GM12872 (cell line): ENCODE results near the gene PRKCQ.

Experiments used
- TF ChIP-seq, protein P1 (sequence below): IDR thresholded peaks from 3 replicates; pipeline ENCODE4 v1.5.1; 2011; ENCODE audit warnings: low read depth, mild to moderate bottlenecking, low read length, moderate library complexity; ENCODE audit not compliant: insufficient read depth

Gene PRKCQ

DNA sequence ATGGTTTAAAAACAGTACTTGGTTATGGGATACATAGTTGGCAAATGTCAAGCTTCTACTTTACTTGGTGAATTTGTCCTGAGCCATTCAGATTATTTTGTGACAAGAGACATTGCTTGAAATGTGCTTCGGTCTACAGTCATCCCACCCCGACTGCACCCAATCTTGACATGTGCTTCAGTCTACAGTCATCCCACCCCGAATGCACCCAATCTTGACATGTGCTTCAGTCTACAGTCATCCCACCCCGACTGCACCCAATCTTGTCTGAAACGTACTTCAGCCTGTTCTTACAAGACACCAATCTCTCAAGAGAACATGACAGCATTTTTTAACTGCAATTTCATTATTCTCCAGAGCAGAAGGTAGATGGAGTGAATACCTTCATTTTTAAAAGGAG, 47.8 kb downstream of the PRKCQ start:
- TF ChIP-seq, protein P1, sequence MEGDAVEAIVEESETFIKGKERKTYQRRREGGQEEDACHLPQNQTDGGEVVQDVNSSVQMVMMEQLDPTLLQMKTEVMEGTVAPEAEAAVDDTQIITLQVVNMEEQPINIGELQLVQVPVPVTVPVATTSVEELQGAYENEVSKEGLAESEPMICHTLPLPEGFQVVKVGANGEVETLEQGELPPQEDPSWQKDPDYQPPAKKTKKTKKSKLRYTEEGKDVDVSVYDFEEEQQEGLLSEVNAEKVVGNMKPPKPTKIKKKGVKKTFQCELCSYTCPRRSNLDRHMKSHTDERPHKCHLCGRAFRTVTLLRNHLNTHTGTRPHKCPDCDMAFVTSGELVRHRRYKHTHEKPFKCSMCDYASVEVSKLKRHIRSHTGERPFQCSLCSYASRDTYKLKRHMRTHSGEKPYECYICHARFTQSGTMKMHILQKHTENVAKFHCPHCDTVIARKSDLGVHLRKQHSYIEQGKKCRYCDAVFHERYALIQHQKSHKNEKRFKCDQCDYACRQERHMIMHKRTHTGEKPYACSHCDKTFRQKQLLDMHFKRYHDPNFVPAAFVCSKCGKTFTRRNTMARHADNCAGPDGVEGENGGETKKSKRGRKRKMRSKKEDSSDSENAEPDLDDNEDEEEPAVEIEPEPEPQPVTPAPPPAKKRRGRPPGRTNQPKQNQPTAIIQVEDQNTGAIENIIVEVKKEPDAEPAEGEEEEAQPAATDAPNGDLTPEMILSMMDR = no peak

- TF ChIP-seq, protein P1 = no peak
Observed at GRCh38 chr10:6530966-6531365, 49.1 kb downstream of the PRKCQ start.

DNA sequence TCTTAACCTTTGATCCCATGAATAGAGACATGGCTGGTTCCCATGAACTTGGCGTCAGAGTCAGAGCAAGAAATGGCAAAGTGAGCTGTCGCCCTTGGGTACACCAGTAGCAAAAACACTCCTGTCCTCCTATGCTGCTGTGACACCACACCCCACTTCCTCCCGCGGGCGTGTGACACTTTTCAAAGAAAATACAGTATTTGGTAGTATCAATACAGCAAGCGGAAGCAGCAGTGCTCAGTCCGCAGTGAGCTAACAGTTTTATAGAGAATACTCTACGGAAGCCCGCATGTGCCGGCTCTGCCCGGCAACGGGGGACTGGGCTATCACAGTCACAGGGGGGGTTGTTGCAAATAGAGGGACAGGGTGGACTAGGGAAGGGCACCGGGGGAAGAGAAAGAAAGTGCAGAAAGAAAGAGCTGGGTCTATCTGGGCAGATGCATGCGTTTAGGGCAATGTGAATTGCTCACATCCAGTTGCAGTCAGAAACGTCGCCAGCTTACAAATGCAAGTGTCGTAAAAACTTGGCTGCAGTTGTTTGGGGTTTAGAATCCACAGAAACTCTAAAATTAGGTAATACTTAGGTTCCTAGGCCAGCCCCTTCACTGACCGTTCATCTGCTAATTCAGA, 49.8 kb downstream of the PRKCQ start:
- TF ChIP-seq, protein P1 = no peak

DNA sequence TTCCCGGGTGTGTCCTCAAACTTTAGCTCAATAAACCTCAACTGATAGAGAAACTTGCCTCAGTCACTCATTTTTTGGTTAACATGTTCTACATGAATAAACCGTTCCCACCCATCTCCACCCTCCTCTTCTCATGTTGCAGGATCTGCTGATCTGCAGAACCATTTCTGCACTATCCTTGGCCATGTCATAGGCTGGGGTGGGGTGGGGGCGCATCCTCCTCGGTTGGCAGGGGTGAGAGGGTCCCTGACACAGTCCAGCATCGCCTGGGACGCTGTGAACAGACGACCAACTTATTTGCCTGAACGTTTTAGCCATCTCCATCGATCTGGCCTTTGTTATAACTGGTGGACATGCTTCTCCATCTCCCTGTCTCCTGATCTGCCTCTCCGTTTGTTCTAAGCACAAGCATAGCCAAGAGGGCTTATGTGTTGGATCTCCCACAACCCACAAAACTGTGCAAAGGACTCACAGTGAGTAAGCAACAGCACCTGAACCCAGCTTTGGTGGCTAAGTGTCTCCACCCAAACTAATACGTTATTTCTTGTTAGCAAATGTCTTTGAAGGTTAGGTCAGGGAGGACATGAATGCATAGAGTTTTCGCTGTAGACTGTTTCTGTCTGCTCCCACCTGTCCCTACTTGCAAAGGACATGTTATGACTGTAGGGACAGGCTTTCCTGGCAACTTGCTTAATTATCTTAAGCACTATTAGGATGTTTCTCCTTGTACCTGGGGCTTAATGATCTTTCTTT, 51.7 kb downstream of the PRKCQ start:
- TF ChIP-seq, protein P1 = no peak

- TF ChIP-seq, protein P1 = no peak
Observed at GRCh38 chr10:6525599-6526165, 54.4 kb downstream of the PRKCQ start.

DNA sequence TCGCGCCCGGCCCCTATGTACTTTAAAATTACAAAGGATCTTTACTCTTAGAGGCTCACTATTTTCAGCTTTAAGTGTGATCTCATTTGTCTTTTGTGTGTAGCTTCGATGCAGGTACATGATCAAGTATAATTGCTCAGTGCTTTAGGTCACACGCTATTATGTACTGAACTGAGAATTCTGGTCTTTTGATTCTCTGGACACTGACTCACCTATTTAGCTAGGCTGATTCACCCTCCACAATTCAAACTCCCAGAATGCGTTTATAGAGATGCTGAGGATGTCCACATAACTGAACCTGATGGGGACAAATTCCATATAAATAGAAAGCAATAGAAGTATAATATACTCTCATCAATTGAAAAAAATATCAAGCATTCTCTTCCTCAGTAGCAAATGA, 57.8 kb downstream of the PRKCQ start:
- TF ChIP-seq, protein P1 = no peak

GRCh38 chr10:6520138-6520537, 59.9 kb downstream of the PRKCQ start:
- TF ChIP-seq, protein P1 = no peak
